Esophagus (tissue), 2 donors: Measurements from ENCODE around the gene PVR. TPM values are rescaled to one million over a fixed set of nuclear protein-coding genes. Genes with fewer than 3 reads are reported as not detected.
"Not testable (repeated sequence)": the region's sequence is repeated elsewhere in the genome, so short reads cannot be mapped to it uniquely, and the experiment has no call there.

Experiments
- H3K27ac ChIP-seq, 2 donors: one replicate each; pipeline ENCODE4 v1.5.1; 2013; ENCODE audit warnings: low read depth in 2 of 2, mild to moderate bottlenecking in 2 of 2, inconsistent platforms in 1 of 2, low read length in 1 of 2, moderate library complexity in 1 of 2
- H3K27me3 ChIP-seq, 2 donors: one replicate each; pipeline ENCODE4 v1.6.1; 2013; ENCODE audit warnings: low read length in 2 of 2, control low read depth in 1 of 2, mild to moderate bottlenecking in 1 of 2; ENCODE audit not compliant: insufficient read depth in 2 of 2, control insufficient read depth in 1 of 2
- H3K36me3 ChIP-seq, 2 donors: one replicate each; pipeline ENCODE4 v1.6.1; 2013; ENCODE audit warnings: low read length in 1 of 2; ENCODE audit not compliant: control insufficient read depth in 2 of 2, insufficient read depth in 2 of 2
- H3K4me1 ChIP-seq, 2 donors: one replicate each; pipeline ENCODE4 v1.6.1; 2013; ENCODE audit warnings: low read length in 1 of 2; ENCODE audit not compliant: control insufficient read depth in 2 of 2, insufficient read depth in 2 of 2
- H3K4me3 ChIP-seq, 2 donors: one replicate each; pipeline ENCODE4 v1.5.1; 2013; ENCODE audit warnings: low read length in 2 of 2, mild to moderate bottlenecking in 2 of 2, low read depth in 1 of 2, moderate library complexity in 1 of 2
- H3K9me3 ChIP-seq, 2 donors: one replicate each; pipeline ENCODE4 v1.6.1; 2013; ENCODE audit warnings: mild to moderate bottlenecking in 2 of 2, low read depth in 1 of 2, low read length in 1 of 2, moderate library complexity in 1 of 2; ENCODE audit not compliant: control insufficient read depth in 2 of 2, insufficient read depth in 1 of 2
- WGBS, 2 donors: extraction: QIAGEN DNeasy Blood & Tissue Kit; methylation state at CpG; one replicate each; pipeline ENCODE4 v1.1.7; 2013; 5-methylcytosine and 5-hydroxymethylcytosine counted together
- polyA plus RNA-seq, 2 donors: library from polyadenylated mRNA; stranded (reverse); fragments of 200-250 nt; gene quantifications; one replicate each; pipeline ENCODE4 v1.2.3, GENCODE V29; 2013
- donor health status: healthy with polysubstance abuse.
- donor health status: Bipolar disorder and iron deficiency.

The PVR gene
- polyA plus RNA-seq, 2 donors = 9.5 to 10.2 TPM

GRCh38 chr19:44702551-44703176 lies 59.0 kb downstream of the PVR start:
- WGBS, 2 donors = 84 to 85% methylated on average over 17 of the region's 17 CpGs

GRCh38 chr19:44703336-44704078 lies 59.8 kb downstream of the PVR start:
- Histone ChIP-seq H3K4me1 (peaks cover 0 to 5% of the 10 kb centered on the region in 2 donors), H3K27me3 (no peaks in the 10 kb centered on the region), H3K27ac (no peak overlapping the region), H3K36me3 (no peaks in the 10 kb centered on the region), H3K4me3 (no peak overlapping the region), H3K9me3 (no peaks in the 10 kb centered on the region)
- whole genome bisulfite sequencing, 2 donors = 88% methylated on average over 24 to 28 of the region's 28 CpGs

More at GRCh38 chr19:44702551-44703176, 59.0 kb downstream of the PVR start:
- no peaks in the 10 kb centered on the region for H3K36me3 ChIP-seq
- H3K27me3 ChIP-seq = no peaks in the 10 kb centered on the region
- H3K9me3 ChIP-seq = no peaks in the 10 kb centered on the region
- no peak overlapping the region for H3K4me3 ChIP-seq
- peaks cover 0 to 5% of the 10 kb centered on the region in 2 donors for H3K4me1 ChIP-seq
- H3K27ac ChIP-seq = peak overlapping the region in 1 of 2 donors; percentile 44

- Histone ChIP-seq H3K9me3 (no peaks in the 10 kb centered on the region), H3K4me3 (no peak overlapping the region), H3K36me3 (no peaks in the 10 kb centered on the region), H3K27me3 (no peaks in the 10 kb centered on the region), H3K4me1 (peaks cover 0 to 5% of the 10 kb centered on the region in 2 donors), H3K27ac (no peak overlapping the region)
- WGBS, 2 donors = 93% methylated on average over 1 of the region's 1 CpG
These were observed 61.3 kb downstream of the PVR start for GRCh38 chr19:44704982-44705381.

GRCh38 chr19:44705502-44706010 lies 61.8 kb downstream of the PVR start:
- Histone ChIP-seq H3K9me3 (no peaks in the 10 kb centered on the region), H3K36me3 (no peaks in the 10 kb centered on the region), H3K4me3 (no peak overlapping the region), H3K27me3 (no peaks in the 10 kb centered on the region), H3K4me1 (peaks cover 0 to 5% of the 10 kb centered on the region in 2 donors), H3K27ac (no peak overlapping the region)
- WGBS, 2 donors = 90 to 94% methylated on average over 12 of the region's 12 CpGs

- Histone ChIP-seq H3K36me3 (no peaks in the 10 kb centered on the region), H3K27me3 (no peaks in the 10 kb centered on the region), H3K9me3 (no peaks in the 10 kb centered on the region), H3K4me3 (no peak overlapping the region), H3K4me1 (peaks cover 0 to 5% of the 10 kb centered on the region in 2 donors), H3K27ac (no peak overlapping the region)
- WGBS, 2 donors = 86 to 89% methylated on average over 6 of the region's 6 CpGs
These were observed 63.0 kb downstream of the PVR start for GRCh38 chr19:44706506-44707236.

GRCh38 chr19:44707794-44708193 lies 64.1 kb downstream of the PVR start:
- no peaks in the 10 kb centered on the region for H3K9me3 ChIP-seq
- WGBS, 2 donors = 94 to 95% methylated on average over 20 of the region's 20 CpGs
- no peak overlapping the region for H3K27ac ChIP-seq
- no peaks in the 10 kb centered on the region for H3K27me3 ChIP-seq
- no peaks in the 10 kb centered on the region for H3K36me3 ChIP-seq
- H3K4me3 ChIP-seq = no peak overlapping the region
- H3K4me1 ChIP-seq = no peaks in the 10 kb centered on the region

- Histone ChIP-seq H3K9me3 (no peaks in the 10 kb centered on the region), H3K4me3 (no peak overlapping the region), H3K27me3 (no peaks in the 10 kb centered on the region), H3K27ac (no peak overlapping the region), H3K36me3 (no peaks in the 10 kb centered on the region), H3K4me1 (no peaks in the 10 kb centered on the region)
- WGBS, 2 donors = 74 to 84% methylated on average over 5 of the region's 5 CpGs
These were observed 65.2 kb downstream of the PVR start for GRCh38 chr19:44708940-44709339.

- H3K4me1 ChIP-seq, H3K4me3 ChIP-seq, H3K27ac ChIP-seq, H3K27me3 ChIP-seq, H3K9me3 ChIP-seq, H3K36me3 ChIP-seq: not testable (repeated sequence)
- WGBS, 2 donors = 87 to 89% methylated on average over 3 to 4 of the region's 4 CpGs
These were observed 65.9 kb downstream of the PVR start for GRCh38 chr19:44709434-44710266.

GRCh38 chr19:44710483-44710882 lies 66.8 kb downstream of the PVR start:
- WGBS, 2 donors = 75 to 76% methylated on average over 14 of the region's 14 CpGs
- H3K27ac ChIP-seq = no peak overlapping the region
- no peaks in the 10 kb centered on the region for H3K36me3 ChIP-seq
- peaks cover 0 to 5% of the 10 kb centered on the region in 2 donors for H3K9me3 ChIP-seq
- H3K4me3 ChIP-seq = no peak overlapping the region
- H3K27me3 ChIP-seq = no peaks in the 10 kb centered on the region
- H3K4me1 ChIP-seq = no peaks in the 10 kb centered on the region
